HG02970 (cell line): ENCODE results near the gene CYP46A1.
"Not testable (repeated sequence)": the region's sequence is repeated elsewhere in the genome, so short reads cannot be mapped to it uniquely, and the experiment has no call there.

Source experiments
- ATAC-seq: cut with Tn5 transposase; IDR thresholded peaks from one replicate; pipeline ENCODE4 v1.9.1; 2021; ENCODE audit warnings: mild to moderate bottlenecking, moderate library complexity, moderate number of reproducible peaks; ENCODE audit not compliant: unreplicated experiment, low FRiP score

Gene CYP46A1

GRCh38 chr14:99753225-99754140 is 69.4 kb downstream of the CYP46A1 start:
- no peak for ATAC-seq

- no peak for ATAC-seq
Observed at GRCh38 chr14:99754141-99755067, 70.3 kb downstream of the CYP46A1 start.

GRCh38 chr14:99755068-99755405 is 70.9 kb downstream of the CYP46A1 start:
- ATAC-seq, result no peak

DNA sequence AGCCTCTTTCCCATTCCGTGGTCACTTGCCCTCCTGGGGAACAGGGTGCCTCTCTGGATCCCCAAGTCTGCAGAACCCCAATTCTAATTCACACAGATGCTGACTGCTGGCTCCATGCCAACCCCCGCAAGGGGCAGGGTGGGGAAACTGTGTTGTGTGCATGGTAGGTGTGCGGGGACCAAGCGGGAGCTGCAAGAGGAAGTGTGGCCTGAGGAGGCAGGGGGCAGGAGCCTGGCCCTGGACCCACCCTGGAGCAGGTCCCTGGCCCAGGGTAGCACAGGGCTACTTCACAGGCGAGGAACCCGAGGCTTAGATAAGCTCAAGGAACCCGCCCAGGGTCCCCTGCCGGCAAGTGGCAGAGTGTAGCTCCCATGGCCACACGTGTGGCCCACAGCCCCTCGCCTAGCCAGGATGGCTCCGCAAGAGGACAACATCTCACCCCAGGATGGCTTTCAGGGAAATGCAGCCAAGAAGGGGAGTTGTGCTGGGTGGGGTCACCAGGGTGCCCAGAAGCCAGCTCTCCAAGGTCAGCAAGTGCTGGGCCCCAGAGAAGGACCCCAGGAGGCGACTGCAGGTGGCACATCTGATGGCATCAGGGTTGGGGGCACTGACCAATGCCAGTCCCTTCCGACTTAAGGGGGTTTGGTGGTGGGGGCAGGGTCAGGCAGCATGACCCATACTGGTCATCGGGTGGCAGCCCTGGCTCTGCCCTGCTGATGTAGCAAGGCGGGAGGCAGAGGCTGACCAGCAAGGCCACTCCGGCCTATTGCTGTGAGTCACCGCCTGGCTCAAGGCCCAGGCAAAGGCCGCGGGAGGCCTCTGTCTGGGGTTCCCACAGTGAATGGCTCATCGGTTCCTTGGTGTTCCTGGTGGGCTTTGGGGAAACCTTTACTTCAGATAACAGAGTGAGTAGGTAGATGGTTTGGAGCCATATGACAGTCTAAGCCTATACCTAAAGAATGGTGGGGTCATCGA is 71.8 kb downstream of the CYP46A1 start:
- no peak for ATAC-seq

DNA sequence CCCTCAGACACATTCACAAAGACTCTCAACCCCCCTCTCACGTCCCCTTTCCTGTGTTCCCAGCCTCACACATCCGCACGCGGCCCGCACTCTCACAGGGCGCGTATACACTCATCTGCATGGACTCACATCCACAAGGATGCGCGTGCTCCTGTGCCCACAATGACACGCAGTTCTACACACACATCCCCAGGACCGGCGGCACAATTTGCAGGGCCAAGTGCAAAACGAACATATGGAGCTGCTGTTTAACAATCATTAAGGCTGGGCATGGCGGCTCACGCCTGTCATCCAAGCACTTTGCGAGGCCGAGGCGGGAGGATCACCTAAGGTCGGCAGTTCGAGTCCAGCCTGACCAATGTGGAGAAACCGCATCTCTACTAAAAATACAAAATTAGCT is 72.7 kb downstream of the CYP46A1 start:
- no peak for ATAC-seq

- ATAC-seq, result no peak
Observed at GRCh38 chr14:99757331-99758070, 73.4 kb downstream of the CYP46A1 start.

DNA sequence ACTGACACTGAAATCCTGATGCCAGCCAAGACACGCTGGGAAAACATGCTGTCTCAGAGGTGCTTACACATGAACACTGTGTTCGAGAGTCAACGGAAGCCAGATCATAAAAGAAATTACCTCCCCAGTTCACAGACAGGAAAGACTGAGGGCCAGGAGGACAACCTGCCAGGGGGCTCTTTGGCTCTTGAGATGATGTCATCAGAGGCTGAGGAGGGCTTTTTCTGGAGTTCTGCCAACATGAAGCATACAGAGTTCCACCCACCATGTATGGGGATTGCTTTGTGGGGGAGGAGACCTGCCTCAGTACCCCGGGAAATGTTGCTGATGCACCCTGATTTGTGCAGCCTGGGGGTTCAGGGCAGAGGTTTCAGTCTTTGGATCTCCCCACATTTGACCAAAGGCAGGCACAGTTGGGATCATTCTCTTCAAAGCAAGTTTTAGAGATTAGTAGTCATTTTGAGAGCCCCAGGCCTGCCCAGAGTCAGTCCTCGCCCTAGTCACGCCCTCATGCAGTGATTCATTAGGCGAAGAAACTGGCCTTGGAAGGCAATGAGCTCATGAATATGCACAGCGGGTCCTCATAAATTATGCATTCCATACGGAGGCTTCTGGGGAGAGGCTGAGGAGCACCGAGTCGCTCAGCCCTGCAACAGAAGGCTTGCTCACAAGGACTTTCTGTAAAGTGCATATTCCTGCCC is 74.2 kb downstream of the CYP46A1 start:
- ATAC-seq, result no peak

DNA sequence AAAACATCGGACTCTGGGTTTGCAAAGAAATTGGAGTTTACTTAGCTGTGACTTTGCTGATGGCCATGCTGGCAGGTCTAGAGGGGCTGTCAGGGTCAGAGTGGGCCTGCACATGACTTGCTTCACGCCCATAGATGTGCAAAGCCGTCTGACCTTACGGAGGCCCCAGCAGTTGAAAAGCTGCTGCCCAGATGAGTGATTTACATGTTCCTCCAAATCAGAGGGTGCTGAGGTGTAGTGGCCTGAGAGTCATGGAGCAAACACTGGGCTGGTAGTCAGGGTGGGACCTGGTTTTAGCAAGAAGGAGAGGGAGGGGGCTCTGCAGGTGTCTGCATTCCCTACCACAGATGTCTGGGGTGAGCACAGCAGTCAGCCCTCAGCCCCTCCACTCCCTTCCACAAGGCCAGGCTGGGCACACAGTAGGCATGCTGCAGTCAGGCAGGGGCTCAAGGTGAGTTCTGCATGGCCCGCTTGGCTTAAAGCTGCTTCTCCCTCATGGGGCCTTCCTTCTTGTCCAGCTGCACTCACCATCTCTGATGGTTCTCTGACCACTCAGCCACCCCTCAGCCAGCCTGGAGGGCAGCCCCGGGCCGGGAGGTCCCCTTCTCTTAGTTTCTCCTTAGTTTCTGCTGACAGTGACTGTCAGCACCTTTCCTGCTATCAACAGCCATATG is 74.9 kb downstream of the CYP46A1 start:
- no peak for ATAC-seq

DNA sequence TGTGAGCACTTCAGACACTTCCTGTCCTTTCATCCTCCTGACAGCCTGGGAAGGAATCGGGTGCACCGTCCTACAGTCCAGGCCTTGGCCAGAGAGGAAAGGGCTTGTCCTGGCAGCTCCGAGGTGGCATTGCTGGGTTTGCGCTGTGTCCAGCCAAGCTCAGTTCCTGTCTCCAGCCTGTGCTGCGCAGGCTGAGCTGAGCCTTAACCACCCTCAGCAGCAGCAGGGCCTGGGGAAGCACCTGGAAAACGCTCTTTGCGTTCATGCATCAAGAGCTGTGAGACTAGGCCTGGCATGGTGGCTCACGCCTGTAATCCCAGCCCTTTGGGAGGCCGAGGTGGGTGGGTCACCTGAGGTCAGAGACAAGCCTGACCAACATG is 75.4 kb downstream of the CYP46A1 start:
- no peak for ATAC-seq

GRCh38 chr14:99760817-99761216 is 76.7 kb downstream of the CYP46A1 start:
- ATAC-seq, result no peak

- ATAC-seq, result not testable (repeated sequence)
Observed at GRCh38 chr14:99762911-99763310, 78.8 kb downstream of the CYP46A1 start.

GRCh38 chr14:99763527-99764221 is 79.6 kb downstream of the CYP46A1 start:
- no peak for ATAC-seq

GRCh38 chr14:99764222-99764706 is 80.2 kb downstream of the CYP46A1 start:
- no peak for ATAC-seq

DNA sequence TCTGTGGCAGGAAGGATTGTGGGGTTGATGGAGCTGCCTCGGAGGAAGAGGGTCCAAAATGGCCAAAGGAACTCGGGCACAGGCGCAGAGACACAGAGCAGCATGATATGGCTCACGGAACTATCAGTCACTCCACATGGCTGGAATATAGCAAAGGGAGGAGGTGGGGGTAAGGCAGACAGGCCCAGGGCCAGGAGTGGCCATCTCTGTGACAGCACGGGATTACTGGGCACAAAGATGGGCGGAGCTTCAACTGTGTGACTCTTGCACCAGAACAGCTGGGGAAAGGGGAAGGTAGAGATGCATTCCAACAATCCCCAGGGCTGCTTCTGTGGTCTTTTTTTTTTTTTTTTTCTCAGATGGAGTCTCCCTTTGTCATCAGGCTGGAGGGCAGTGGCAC is 84.3 kb downstream of the CYP46A1 start:
- ATAC-seq, result no peak

DNA sequence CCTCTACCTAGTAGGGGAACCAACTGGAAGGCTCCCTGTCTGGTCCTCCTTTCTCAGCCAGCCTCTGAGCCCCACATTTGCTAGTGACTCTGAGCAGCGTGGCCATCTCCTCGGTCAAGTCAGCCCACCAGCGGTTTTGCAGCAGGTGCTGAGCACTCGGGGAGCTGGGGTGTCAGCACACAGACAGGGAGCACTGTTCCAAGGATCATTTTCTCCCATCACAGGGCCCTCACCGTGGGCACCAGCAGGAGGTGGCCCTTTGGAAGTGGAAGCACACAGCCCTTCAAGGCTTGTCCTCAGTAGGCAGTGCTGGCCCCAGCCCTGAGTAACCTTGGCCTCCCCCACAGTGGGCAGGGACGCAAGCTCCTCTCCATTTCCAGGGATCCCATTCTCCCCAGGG is 85.0 kb downstream of the CYP46A1 start:
- ATAC-seq, result no peak

GRCh38 chr14:99769799-99770198 is 85.7 kb downstream of the CYP46A1 start:
- no peak for ATAC-seq

DNA sequence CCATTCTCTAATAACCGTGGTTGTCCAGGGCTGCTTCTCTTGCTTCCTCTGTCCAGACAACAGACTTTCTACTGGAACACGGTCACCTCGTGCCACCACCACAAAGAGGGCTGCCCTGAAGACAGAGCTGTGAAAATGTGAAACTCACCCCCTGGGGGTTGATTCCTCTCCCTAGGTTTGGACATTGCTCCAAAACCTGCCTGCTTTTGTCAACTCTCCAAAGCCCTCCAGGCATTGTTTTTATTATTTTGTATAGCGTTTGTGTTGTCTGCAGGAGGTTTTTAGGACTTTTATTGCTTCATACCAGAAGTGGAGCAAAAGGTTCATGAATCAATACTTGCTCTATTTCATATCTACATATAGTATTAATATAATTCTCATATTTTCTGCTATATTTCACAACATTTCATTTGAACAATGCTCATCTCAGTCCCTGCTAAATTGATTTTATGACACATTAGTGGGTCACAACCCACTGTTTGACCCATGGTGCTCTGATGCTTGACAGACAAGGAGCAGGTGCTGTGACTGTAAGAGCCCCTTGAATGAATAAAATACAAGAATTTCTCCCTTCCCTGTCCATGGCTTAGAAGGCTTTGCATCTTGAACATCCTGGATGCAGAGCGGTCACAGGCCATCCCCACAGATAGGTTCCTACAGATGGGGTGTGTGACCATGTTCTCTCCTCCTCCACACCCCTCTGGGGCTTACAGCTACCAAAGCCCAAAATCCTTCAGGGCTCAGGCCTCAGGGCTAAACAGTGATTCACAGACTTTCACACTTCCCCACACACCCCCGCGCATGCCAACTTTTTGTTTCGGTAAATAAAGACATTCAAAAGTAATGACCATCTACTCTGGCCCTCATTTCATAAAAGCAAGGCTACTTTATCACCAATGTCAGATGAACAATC is 88.5 kb downstream of the CYP46A1 start:
- no peak for ATAC-seq
